Activated naive CD8-positive, alpha-beta T cell treated with anti-CD3 and anti-CD28 coated beads, Interleukin-2, amount 50 U/mL, for 16 hours (primary cell): ENCODE results near the gene TRIP13.
"Not testable (repeated sequence)": the region's sequence is repeated elsewhere in the genome, so short reads cannot be mapped to it uniquely, and the experiment has no call there.

Experiments
- DNase-seq: peaks from one replicate; pipeline ENCODE4 v3.0.0-alpha.2; 2020; ENCODE audit warnings: low read depth, low spot score

TRIP13 gene

DNA sequence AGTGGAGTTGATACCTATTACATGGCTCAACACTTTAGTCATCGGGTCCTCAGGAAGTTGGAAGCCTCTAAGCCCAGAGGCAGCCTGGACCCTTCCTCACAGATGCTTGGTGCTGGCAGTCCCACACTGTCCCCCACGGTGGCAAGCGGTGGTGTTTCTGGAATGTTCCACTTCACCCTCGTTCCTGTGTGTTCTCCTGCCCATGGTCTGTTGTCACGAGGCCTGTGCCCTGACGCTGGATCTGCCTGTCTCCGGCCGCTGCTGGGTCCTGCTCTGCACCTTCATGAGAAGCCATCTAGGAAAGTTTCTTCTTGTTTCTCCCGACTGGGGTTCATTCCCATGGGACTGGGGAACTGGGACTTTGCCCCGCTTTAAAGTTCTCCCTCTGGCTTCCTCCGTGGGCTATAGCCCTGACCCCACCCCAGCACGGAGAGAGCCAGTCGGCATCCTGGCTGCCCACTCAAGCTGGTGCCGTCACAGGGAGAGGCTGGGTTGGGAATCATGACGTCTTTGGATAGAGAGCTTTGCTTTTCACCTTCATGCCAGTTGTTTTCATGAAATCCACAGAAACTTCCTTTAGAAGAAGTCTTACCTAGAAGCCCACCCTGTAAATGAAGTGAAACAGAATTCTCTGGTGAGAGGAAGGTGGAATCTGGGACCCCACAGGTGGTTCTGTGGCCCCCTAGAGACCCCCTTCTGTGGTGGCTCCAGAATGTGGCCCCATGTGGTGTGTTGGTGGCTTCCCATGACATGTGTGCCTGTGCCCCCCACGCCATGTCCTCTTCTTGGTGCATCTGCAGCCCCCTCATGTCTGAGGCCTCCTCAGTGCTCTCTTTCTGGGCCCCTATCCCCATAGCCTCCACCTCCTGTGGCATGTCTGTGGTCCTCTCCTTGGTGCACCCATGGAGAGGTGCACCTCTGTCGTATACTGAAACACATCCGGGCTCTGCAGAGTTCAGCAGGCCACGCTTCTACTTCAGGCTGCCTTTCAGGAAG is 43.8 kb downstream of the TRIP13 start:
- no peak for DNase-seq

- no peak for DNase-seq
Measured at GRCh38 chr5:937151-937924, 44.7 kb downstream of the TRIP13 start.

- DNase-seq = no peak
Measured at GRCh38 chr5:939368-939767, 46.7 kb downstream of the TRIP13 start.

DNA sequence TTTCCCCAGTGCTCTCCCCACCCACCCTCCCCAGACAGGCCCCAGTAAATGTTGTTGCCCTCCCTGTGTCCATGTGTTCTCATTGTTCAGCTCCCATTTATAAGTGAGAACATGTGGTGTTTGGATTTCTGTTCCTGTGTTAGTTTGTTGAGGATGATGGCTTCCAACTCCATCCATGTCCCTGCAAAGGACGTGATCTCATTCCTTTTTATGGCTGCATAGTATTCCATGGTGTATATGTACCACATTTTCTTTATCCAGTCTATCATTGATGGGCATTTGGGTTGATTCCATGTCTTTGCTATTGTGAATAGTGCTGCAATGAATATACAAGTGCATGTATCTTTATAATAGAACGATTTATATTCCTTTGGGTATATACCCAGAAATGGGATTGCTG is 48.1 kb downstream of the TRIP13 start:
- DNase-seq = not testable (repeated sequence)

GRCh38 chr5:943201-943917 is 50.7 kb downstream of the TRIP13 start:
- no peak for DNase-seq

DNA sequence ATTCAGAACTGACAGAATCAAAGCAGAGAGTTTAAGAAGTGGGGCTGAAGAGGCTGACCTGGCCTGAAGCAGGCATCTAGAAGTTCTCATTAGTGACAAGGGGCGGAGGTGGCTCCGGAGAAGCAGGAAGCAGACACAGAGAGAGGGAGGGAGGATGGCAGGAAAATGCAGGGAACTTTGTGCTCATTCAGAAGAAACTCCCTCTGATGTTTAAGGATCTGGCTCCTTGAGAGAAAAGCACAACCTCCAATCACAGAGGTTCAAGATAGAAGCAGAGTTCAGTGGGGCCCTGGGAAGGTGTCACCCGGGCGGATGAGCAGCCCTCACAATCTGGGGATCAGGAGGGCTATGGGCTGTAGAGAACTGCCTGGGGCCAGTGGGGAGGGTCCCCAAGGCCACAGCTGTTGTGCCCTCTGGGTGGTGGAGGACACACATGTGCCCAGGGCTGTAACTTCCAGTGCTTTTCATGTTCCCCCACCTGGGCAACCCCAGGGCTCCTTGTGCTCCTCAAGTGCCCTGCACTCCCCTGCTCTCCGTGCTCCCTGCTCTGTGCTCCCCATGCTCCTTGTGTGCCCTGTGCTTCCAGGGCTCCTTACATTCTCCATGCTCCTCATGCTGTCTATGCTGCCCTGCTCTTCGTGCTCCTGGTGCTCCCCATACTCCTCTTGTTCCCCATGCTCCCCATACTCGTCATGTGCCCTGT is 51.4 kb downstream of the TRIP13 start:
- DNase-seq = no peak

DNA sequence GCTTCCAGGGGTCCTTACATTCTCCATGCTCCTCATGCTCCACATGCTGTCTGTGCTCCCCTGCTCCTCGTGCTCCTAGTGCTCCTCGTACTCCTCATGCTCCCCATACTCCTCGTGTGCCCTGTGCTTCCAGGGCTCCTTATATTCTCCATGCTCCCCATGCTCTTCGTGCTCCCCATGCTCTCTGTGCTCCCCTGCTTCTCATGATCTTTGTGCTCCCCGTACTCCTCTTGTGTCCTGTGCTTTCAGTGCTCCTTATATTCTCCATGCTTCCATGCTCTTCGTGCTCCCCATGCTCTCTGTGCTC is 51.9 kb downstream of the TRIP13 start:
- DNase-seq = no peak

DNA sequence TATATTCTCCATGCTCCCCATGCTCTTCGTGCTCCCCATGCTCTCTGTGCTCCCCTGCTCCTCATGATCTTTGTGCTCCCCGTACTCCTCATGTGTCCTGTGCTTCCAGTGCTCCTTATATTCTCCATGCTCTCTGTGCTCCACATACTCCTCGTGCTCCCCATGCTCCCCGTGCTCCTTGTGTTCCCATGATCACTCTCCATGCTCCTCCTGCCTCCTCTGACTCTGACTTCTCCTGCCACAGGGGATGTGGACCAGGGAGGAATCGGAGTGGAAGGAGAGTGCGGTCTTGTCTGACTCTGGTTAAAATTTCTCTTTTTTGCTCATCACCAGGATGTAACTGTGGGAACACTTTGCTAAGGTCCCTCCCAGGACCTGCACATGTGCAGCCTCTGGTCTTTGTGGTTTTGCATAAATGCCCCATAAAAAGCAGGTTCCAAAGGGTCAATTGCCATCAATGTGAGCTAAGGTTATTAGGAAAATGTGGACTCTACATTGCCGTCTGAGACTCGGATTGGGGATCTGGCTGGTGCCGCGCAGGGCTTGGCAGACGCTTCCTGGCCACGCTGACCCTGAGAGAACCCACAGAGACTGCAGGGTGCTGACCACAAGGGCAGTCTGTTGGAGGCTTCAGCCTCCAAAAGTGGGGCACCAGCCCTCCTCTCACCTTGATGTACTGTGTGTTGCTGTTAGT is 52.5 kb downstream of the TRIP13 start:
- DNase-seq = no peak

- DNase-seq = no peak
Measured at GRCh38 chr5:945691-946551, 53.2 kb downstream of the TRIP13 start.

DNA sequence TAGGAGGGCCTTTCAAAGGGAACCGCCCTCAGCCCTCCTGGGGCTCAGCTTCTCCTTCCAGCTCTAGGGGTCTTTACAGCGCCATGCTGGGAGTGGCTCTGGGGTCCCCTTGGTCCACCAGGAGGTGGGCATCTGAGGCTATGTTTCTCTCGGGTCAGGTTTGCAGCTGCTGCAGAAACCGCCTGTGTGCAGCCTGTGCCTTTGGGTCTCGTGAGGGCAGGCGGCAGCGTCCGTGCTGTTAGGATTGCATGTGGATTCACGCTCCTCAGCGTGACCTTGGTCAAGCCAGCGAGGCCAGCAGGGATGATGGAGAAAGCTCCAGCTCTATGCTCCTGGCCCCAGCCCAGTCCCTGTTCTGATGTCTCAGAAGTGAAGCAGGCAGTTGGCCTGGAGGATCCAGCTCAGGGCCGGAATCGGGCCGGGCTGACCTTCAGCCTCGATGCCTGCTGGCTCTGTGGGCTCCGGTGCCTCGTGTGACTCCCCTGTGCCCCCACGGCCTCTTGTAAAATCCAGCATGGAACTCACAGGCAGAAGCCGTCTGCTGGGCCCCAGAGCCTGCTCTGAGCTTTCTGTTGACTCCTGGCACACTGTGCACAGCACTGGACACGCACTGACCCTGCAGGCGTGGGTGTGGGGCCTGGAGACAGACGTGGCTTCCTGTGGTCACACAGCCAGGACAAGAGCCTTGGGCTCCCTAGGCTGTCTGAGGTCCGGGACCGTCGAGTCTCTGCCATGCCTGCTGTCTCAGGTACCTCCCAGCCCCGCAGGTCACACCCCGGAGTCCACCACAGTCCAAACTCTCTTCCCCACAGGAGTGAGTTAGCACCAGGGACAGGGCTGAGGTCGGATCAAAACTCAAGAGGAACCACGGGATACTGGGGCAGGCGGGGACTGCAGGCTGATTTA is 54.3 kb downstream of the TRIP13 start:
- DNase-seq = no peak

GRCh38 chr5:947626-948471 is 55.2 kb downstream of the TRIP13 start:
- no peak for DNase-seq

DNA sequence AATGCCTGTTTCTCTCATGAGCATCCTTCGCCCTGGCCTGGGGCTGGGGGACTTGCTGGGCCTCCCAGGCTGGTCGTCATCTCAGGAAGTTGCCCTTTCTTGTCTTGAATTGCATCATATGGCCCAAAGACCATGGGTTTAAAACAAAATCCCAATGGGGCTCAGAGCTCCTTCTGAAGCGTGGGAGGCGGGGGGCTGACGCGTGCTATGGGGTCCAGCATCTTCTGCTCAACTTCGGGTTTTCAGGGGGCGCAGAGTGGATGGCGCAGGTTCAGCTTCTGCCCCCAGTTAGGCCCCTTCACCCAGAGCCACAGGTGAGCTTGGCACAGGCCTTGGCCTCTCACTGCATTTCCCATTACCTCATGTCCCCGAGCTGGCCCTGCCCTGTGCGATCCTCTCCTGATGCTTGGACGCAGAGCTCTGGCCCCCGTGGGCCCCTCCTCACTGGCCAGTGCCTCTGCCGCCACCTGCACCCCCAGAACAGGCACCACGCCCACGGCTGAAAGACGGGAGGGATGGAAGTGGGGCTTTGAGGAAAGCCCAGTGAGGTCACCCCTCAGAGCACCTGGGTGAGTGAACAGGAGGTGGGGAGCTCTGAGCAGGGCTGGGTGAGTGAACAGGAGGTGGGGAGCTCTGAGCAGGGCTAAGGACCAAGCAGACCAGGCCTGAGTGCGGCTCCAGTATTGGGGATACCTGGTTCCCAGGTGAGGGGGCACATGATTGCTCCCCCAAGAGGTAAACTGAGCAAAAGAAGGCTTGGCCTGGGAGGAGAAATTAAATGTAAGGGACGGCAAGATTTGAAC is 56.0 kb downstream of the TRIP13 start:
- no peak for DNase-seq

- DNase-seq = no peak
Measured at GRCh38 chr5:949275-949543, 56.5 kb downstream of the TRIP13 start.

GRCh38 chr5:949815-950560 is 57.3 kb downstream of the TRIP13 start:
- DNase-seq = no peak

DNA sequence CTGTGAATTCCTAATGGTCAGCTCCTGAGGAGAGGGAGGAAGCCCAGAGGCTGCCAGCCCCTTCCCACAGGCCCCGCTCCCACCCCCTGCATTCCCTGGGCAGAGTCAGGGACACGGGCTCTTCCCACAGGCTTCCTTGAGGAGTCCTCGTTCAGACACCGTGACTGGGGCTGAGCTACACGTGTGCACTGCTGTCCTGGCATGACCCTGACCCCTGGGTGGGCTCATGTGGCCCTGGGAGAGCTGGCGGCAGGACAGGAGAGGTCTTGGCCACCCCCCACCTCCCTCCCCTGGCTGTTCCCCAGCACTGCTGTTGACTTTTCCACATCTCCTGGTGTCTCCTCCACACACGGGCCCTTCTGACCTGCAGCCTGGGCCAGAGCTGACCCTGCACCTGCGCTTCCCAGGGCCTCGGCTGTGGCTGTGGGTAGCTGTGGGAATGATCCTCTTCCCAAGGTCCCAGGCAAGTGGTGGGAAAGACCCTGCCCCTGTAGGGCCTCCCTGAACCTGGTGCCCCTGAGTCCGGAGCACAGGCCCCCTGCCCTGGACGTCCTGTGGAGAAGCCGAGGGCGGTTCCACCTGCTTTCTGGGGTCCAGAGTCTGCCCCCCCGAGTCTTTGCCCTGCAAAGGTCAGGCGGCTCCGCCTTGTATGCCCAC is 59.4 kb downstream of the TRIP13 start:
- no peak for DNase-seq

DNA sequence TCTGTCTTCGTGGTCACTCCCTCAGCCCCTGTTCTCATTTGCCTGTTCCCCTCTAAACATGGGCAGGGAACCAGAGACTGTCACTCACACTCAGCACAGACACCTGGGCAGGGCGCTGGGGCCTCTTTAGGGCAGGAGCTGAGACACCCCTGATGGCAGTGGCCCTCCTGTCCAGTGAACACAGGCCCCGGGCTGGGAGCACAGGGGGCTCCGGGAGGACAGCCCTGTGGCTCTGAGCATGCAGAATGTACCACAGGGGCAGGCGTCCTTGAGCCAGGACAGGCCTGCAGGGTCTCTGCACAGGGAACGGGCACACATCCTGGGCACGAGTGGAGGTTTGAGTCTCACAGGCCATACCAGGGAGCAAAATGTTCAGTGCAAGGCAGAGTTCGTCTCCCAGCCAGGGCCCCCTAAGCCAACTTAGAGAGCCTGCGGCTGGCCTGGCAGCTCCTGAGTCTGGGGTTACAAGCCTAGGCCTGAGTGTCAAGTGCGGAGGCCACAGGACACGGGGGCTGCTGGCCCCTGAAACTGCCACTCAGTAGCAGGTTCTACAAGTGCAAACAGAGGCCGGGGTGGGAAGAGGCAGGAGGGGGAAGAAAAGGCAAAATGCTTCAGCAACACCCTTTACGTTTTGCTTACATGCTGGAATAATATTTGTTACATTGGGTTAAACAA is 60.0 kb downstream of the TRIP13 start:
- no peak for DNase-seq
